ENCODE data around the gene GRID1. TPM values are rescaled to one million over a fixed set of nuclear protein-coding genes. Genes with fewer than 3 reads are reported as not detected.

GRID1 gene
- total and polyA plus RNA-seq, 4 donors = 1.1 to 3.8 TPM; not detected in 2

DNA sequence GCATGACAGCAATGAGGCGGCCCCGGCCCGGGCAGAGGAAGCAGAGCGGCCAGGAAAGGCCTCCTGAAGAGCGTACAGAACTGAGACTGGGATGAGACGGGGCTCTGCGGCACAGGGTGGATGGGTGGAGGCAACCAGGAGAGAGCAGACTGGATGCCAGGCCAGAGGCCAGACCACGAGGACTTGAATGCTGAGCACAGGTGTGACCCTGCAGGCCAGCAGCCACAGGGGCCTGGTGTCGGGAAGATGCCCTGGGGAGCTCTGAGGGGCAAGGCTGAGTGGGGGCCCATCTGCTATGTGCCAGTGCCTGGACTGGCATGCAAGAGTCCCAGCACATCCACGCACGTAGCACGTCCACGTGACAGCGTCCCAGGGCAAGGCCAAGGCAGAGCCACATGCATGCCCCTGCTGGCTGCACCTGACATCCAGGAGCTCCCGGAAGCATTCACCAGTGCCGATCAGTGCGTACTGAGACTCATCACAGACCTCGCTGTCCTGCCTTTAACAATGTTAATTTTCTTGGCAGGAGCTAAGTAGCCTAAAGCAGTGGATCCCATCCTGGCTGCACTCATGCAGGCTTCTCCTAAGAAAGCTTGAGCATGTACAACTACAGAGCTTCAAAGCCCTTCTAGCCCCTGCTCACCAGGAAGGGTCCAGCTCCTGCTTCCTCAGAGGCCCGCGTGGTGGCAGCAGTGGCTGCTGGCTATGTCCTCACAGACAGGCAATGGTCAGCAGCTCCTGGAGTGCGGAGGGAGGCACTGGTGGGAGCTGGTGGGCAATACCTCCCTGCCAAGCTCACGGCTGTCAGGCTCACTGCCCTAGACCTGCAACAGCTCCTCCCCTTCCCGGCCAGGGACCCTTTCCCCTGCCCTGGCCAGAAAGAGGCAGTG lies 18.0 kb downstream of the GRID1 start:
- Histone ChIP-seq H3K27me3 (ENCODE audit: control insufficient read depth in 1 of 2, insufficient read depth in 2 of 2, low read length in 1 of 2) (no peaks in the 10 kb centered on the region), H3K27ac (ENCODE audit: low read depth in 1 of 2, low read length in 2 of 2) (no peak overlapping the region), H3K4me1 (ENCODE audit: control insufficient read depth in 1 of 2, insufficient read depth in 2 of 2, low read length in 2 of 2) (no peaks in the 10 kb centered on the region), H3K9me3 (ENCODE audit: control insufficient read depth, low read length) (peaks cover 3% of the 10 kb centered on the region), H3K4me3 (ENCODE audit: low read length in 2 of 2) (no peak overlapping the region), H3K36me3 (ENCODE audit: control insufficient read depth in 1 of 2, insufficient read depth in 2 of 2, low read length in 1 of 2) (no peaks in the 10 kb centered on the region)
- intact Hi-C loops (cut with DNase I) = no loop called here
- peak; percentile 48 to 73 for DNase-seq
- WGBS, 2 donors = 89 to 91% methylated on average over 23 of the region's 23 CpGs
- ATAC-seq (ENCODE audit: low FRiP score) = no peak

DNA sequence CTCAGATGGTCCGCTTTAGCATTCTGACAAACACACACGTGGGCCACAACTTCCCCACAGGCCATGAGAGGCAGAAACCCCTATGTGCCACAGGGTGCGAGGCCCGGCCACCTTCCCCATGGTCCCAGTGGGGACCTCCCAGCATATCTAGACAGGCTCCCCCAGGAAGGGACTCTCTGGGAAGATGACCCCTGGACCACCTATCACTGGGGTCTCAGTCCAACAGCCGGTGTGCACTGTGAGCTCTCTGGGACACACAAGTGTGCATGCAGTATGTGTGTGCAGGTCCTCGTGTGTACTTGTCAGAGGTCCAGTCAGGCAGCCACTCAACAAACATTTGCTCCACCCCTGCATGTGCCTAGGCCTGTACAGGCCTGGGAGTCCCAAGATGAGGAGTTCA lies 18.7 kb downstream of the GRID1 start:
- no peak for ATAC-seq (ENCODE audit: low FRiP score)
- WGBS, 2 donors = 93 to 95% methylated on average over 6 of the region's 6 CpGs

DNA sequence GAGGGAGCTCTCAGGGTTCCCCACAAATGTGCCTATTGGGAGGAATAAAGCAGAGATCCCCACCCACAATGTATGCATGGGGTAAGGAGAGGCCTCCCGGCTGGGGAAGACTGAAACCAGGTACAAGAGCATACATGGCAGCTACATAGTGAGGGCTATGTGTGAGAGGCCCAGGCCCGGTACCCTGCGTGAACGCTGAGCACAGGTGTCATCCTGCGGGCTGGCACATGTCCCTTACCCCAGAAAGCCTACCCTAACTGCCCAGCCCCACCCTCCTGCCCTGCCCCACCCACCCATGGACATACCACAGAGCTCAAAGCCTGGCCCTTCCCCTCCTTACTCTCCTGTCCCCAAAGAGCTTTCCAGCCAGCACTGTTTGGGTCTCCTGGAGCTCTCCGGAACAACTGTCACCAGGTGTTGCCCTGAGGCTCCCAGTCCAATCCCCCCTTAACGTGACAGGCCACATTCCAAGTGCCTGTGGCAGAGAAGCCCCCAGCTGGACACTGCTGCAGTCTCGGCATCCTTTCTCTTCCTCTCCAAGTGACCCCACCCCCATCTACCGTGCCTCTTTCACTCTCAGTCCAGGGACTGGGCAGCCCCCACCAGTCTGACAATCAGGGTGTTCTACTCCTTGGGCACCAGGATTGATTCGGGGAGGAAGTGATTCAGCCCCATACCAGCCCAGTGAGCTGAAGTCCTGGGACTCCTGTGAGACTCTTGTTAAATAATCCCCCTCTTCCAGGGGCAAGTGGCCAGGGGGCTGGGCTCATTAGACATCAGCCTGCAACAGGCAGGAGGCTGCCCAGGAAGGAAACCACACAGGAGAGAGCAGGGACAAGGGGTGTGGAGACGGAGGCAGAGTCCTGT lies 19.6 kb downstream of the GRID1 start:
- WGBS, 2 donors = 83 to 89% methylated on average over 11 of the region's 11 CpGs
- H3K4me3 ChIP-seq (ENCODE audit: low read length in 2 of 2) = no peak overlapping the region
- no peaks in the 10 kb centered on the region for H3K4me1 ChIP-seq (ENCODE audit: control insufficient read depth in 1 of 2, insufficient read depth in 2 of 2, low read length in 2 of 2)
- ATAC-seq (ENCODE audit: low FRiP score) (no peak), DNase-seq (peak; percentile 31 to 47)
- H3K9me3 ChIP-seq (ENCODE audit: control insufficient read depth, low read length) = no peaks in the 10 kb centered on the region
- H3K36me3 ChIP-seq (ENCODE audit: control insufficient read depth in 1 of 2, insufficient read depth in 2 of 2, low read length in 1 of 2) = no peaks in the 10 kb centered on the region
- H3K27ac ChIP-seq (ENCODE audit: low read depth in 1 of 2, low read length in 2 of 2) = no peak overlapping the region
- H3K27me3 ChIP-seq (ENCODE audit: control insufficient read depth in 1 of 2, insufficient read depth in 2 of 2, low read length in 1 of 2) = no peaks in the 10 kb centered on the region
- intact Hi-C loops (cut with DNase I) = no loop called here

More for the DNA sequence above, 18.7 kb downstream of the GRID1 start:
- H3K36me3 ChIP-seq (ENCODE audit: control insufficient read depth in 1 of 2, insufficient read depth in 2 of 2, low read length in 1 of 2) = no peaks in the 10 kb centered on the region
- H3K27ac ChIP-seq (ENCODE audit: low read depth in 1 of 2, low read length in 2 of 2) = no peak overlapping the region
- intact Hi-C loops (cut with DNase I) = no loop called here
- DNase-seq = peak; percentile 33 to 36
- no peak overlapping the region for H3K4me3 ChIP-seq (ENCODE audit: low read length in 2 of 2)
- H3K4me1 ChIP-seq (ENCODE audit: control insufficient read depth in 1 of 2, insufficient read depth in 2 of 2, low read length in 2 of 2) = no peaks in the 10 kb centered on the region
- peaks cover 3% of the 10 kb centered on the region for H3K9me3 ChIP-seq (ENCODE audit: control insufficient read depth, low read length)
- no peaks in the 10 kb centered on the region for H3K27me3 ChIP-seq (ENCODE audit: control insufficient read depth in 1 of 2, insufficient read depth in 2 of 2, low read length in 1 of 2)

DNA sequence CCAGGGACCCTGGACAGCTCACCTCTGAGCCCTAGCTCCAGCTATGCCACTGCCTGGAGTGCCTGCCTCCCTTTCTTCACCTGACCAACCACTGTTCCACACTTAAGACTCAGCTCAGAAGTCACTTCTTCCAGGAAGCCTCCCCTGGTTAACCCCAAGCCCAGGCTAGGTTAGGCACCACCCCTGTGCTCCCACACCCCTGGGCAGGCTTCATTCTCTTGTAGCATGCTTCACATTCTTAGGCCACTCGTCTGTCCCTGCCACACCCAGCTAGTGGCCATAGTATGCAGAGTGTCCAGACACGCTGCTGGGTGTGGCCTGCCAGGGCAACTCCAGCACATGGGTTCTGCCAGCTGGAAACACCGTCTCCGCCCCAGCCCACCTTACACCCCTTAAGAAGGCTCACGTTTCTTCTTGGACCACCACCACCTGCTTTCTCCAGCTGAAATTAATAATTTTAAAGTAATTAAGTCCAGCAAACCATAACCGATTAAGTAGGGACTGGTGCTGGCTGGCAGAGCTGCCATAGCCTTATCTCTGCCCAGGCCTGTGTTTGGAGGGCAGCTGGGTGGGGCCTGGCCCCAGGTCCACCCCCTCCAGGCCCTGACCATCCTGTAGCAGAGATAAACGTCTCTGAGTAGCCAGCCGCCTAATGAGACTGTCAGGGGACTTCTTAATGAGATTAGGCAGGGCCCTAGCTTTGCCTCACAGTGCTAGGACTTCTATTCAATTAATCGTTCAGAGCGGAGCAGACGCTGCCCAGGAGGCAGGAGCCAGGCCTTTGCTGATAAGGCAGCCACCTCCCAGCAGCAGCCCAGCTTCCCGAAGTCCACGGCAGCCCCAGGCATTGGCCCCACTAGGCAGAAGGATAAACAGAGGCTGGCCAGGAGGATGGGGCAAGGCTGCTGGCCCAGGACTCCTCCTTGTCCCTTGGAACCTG lies 20.5 kb downstream of the GRID1 start:
- DNase-seq (peak; percentile 21 to 50), ATAC-seq (ENCODE audit: low FRiP score) (no peak)

GRCh38 chr10:86345296-86345858 lies 21.2 kb downstream of the GRID1 start:
- 95 to 96% methylated on average over 3 to 4 of the region's 4 CpGs for WGBS, 2 donors
- H3K27ac ChIP-seq (ENCODE audit: low read depth in 1 of 2, low read length in 2 of 2) = no peak overlapping the region
- H3K4me1 ChIP-seq (ENCODE audit: control insufficient read depth in 1 of 2, insufficient read depth in 2 of 2, low read length in 2 of 2) = no peaks in the 10 kb centered on the region
- peak; percentile 31 to 53 for DNase-seq
- no peaks in the 10 kb centered on the region for H3K27me3 ChIP-seq (ENCODE audit: control insufficient read depth in 1 of 2, insufficient read depth in 2 of 2, low read length in 1 of 2)
- intact Hi-C loops (cut with DNase I) = no loop called here
- H3K36me3 ChIP-seq (ENCODE audit: control insufficient read depth in 1 of 2, insufficient read depth in 2 of 2, low read length in 1 of 2) = no peaks in the 10 kb centered on the region
- no peaks in the 10 kb centered on the region for H3K9me3 ChIP-seq (ENCODE audit: control insufficient read depth, low read length)
- H3K4me3 ChIP-seq (ENCODE audit: low read length in 2 of 2) = no peak overlapping the region
- ATAC-seq (ENCODE audit: low FRiP score) = no peak

More for the DNA sequence above, 20.5 kb downstream of the GRID1 start:
- H3K4me1 ChIP-seq (ENCODE audit: control insufficient read depth in 1 of 2, insufficient read depth in 2 of 2, low read length in 2 of 2) = no peaks in the 10 kb centered on the region
- no peaks in the 10 kb centered on the region for H3K36me3 ChIP-seq (ENCODE audit: control insufficient read depth in 1 of 2, insufficient read depth in 2 of 2, low read length in 1 of 2)
- H3K9me3 ChIP-seq (ENCODE audit: control insufficient read depth, low read length) = no peaks in the 10 kb centered on the region
- no peak overlapping the region for H3K27ac ChIP-seq (ENCODE audit: low read depth in 1 of 2, low read length in 2 of 2)
- WGBS, 2 donors = 75 to 81% methylated on average over 13 of the region's 13 CpGs
- no peak overlapping the region for H3K4me3 ChIP-seq (ENCODE audit: low read length in 2 of 2)
- intact Hi-C loops (cut with DNase I) = no loop called here
- no peaks in the 10 kb centered on the region for H3K27me3 ChIP-seq (ENCODE audit: control insufficient read depth in 1 of 2, insufficient read depth in 2 of 2, low read length in 1 of 2)

- no peak for ATAC-seq (ENCODE audit: low FRiP score)
- Histone ChIP-seq H3K27ac (ENCODE audit: low read depth in 1 of 2, low read length in 2 of 2) (no peak overlapping the region), H3K4me1 (ENCODE audit: control insufficient read depth in 1 of 2, insufficient read depth in 2 of 2, low read length in 2 of 2) (no peaks in the 10 kb centered on the region), H3K4me3 (ENCODE audit: low read length in 2 of 2) (no peak overlapping the region), H3K36me3 (ENCODE audit: control insufficient read depth in 1 of 2, insufficient read depth in 2 of 2, low read length in 1 of 2) (no peaks in the 10 kb centered on the region), H3K27me3 (ENCODE audit: control insufficient read depth in 1 of 2, insufficient read depth in 2 of 2, low read length in 1 of 2) (no peaks in the 10 kb centered on the region), H3K9me3 (ENCODE audit: control insufficient read depth, low read length) (no peaks in the 10 kb centered on the region)
- peak; percentile 48 to 64 for DNase-seq
- 55 to 57% methylated on average over 6 of the region's 6 CpGs for WGBS, 2 donors
- intact Hi-C loops (cut with DNase I) = no loop called here
These were observed 21.9 kb downstream of the GRID1 start for GRCh38 chr10:86344714-86345161.

GRCh38 chr10:86344281-86344680 lies 22.3 kb downstream of the GRID1 start:
- Histone ChIP-seq H3K4me1 (ENCODE audit: control insufficient read depth in 1 of 2, insufficient read depth in 2 of 2, low read length in 2 of 2) (no peaks in the 10 kb centered on the region), H3K9me3 (ENCODE audit: control insufficient read depth, low read length) (no peaks in the 10 kb centered on the region), H3K4me3 (ENCODE audit: low read length in 2 of 2) (no peak overlapping the region), H3K27me3 (ENCODE audit: control insufficient read depth in 1 of 2, insufficient read depth in 2 of 2, low read length in 1 of 2) (no peaks in the 10 kb centered on the region), H3K27ac (ENCODE audit: low read depth in 1 of 2, low read length in 2 of 2) (no peak overlapping the region), H3K36me3 (ENCODE audit: control insufficient read depth in 1 of 2, insufficient read depth in 2 of 2, low read length in 1 of 2) (no peaks in the 10 kb centered on the region)
- ATAC-seq (ENCODE audit: low FRiP score) = no peak
- DNase-seq = peak; percentile 21 to 51
- intact Hi-C loops (cut with DNase I) = no loop called here
- 89 to 94% methylated on average over 3 of the region's 3 CpGs for WGBS, 2 donors

GRCh38 chr10:86343761-86344160 lies 22.8 kb downstream of the GRID1 start:
- no peak overlapping the region for H3K4me3 ChIP-seq (ENCODE audit: low read length in 2 of 2)
- ATAC-seq (ENCODE audit: low FRiP score) (no peak), DNase-seq (peak; percentile 33 to 54)
- 79 to 88% methylated on average over 7 of the region's 7 CpGs for WGBS, 2 donors
- H3K36me3 ChIP-seq (ENCODE audit: control insufficient read depth in 1 of 2, insufficient read depth in 2 of 2, low read length in 1 of 2) = no peaks in the 10 kb centered on the region
- H3K27me3 ChIP-seq (ENCODE audit: control insufficient read depth in 1 of 2, insufficient read depth in 2 of 2, low read length in 1 of 2) = no peaks in the 10 kb centered on the region
- H3K27ac ChIP-seq (ENCODE audit: low read depth in 1 of 2, low read length in 2 of 2) = no peak overlapping the region
- intact Hi-C loops (cut with DNase I) = no loop called here
- H3K4me1 ChIP-seq (ENCODE audit: control insufficient read depth in 1 of 2, insufficient read depth in 2 of 2, low read length in 2 of 2) = no peaks in the 10 kb centered on the region
- no peaks in the 10 kb centered on the region for H3K9me3 ChIP-seq (ENCODE audit: control insufficient read depth, low read length)
